ENCODE results near the gene MAP2.

The MAP2 gene

DNA sequence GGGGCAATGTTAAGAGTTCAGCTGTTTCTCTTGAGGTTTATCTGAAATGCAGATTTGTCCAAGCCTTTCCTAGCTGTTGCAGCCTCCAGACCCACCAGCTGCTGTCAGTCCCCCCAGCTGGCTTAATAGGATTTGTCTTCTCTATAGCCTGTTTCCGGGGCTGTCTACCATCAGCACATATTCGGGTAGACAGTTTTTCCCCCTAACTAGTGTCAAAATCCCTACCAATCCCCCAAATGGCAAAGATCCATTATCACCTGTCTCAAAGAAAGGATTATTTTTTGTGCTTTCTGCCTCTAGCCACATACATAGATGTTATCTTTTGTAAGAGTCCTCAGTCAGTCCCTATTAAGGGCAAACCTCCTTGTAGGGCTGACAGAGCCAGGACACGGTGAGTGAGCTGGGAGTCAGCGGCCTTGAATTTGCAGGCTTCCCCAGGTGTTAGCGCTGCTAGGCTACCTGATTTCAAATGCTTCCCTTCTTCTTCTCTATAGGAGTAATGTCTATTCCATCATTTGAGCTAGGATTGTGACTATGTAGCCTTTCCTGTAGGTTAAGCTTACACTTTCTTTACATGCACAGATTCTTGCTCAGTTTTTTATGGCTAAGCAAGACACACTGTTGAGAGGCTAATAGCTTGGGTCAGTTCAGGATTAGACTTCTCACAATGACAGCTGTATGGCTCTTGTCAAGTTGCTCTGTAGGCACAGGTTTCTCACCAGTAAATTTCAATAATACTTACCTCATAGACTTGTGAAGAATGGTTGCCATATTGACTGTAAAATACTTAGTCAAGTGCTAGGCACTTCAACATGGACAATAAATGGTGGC, 176.7 kb downstream of the MAP2 start:
- DNase-seq = peak; percentile 65

DNA sequence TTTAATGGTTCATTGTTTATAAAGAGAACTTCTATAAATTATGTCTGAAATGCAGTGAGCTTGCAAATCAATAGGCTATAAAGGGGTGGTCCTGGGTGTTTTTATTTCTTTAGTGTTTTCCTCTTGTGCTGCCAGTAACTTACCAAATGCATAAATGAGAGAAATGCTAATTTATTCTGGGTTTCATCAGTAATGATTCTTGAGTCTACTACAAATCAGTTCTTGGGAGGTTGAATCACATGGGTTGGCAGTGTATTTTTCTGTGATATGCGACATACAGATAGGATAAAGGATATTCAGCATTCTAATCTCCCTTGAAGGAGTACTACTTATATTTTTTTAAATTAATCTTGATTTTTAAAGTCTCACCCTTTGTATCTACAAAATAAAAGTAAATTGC, 177.7 kb downstream of the MAP2 start:
- no peak for DNase-seq

DNA sequence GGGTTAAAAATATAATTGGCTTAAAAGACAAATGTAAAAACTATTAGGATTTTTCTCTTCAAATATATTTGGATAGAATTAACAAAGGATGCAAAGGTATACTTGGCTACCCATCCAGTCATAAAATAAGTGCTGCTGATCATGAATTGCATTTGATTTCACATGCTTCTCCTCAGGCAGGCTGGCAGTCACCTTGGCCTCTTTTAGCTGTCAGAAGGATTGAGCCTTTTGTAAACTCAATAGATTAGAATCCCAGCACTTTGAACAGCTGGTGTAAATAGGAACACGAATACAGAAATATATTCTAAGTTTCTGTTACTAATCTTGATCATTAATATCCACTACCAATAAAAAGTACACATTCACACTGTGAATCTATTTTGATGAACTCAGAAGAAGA, 178.4 kb downstream of the MAP2 start:
- DNase-seq = no peak

DNA sequence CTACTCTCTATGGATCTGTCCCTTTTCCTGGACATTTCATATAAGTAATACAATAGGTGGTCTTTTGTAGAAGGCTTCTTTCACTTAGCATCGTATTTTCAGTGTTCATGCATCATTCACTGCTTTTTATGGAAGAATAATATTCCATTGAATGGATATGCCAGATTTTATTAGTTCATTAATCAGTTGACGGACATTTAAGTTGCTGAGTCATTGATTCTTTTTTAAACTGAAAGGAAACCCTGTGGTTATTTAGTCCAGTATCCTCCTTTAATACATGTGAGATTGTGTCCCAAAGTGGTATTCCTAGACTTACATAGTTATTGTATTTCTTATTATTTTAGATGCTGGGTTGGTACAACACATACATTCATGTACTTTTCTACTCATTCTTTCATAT, 185.7 kb downstream of the MAP2 start:
- no peak for DNase-seq

DNA sequence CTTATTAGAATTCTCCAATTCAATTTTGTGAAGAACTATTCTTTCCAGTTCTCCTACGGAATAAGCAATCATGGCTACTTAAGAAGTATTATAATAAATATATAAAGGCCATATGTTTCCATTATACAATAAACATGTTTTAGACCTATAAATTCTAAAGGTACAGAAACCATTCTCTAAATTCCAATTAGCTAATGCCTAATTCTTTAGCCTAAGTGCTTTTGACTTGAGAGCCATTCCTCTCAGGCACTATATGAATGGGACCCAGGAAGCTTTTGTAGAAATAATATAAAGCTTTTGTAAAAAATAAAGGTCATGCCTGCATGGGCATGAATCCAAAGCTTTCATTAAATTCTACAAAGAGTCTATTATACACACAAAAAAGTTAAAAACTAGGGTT, 186.8 kb downstream of the MAP2 start:
- no peak for DNase-seq

DNA sequence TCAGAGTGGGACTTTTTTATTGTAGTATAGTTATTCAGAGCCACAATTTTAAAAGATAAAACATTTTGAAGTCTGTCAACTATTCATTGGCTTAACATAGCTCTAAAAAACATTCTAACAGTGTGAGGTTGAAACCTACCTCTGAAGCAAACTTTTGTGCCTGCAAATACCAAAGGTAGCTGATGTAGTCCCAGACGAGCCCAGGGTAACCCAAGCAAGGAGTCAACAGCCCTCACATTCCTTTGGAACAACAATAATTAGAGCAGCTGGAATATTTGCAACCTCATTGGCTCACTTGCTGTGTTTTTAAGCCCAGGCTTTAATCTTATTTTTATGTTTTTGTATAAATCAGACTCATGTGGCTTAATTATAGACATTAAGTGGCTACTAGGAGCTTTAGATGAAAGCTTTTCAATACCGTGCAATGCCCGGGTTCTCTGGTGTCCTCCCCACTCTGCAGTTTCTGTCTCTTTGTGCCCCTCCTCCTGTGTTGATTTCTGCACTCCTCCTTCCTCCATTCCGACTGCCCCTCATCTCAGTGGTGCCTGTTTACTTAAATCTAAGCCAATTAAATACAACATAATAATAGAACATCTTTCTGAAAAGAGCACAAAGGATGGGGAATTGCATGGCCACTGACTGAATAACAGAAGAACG, 189.9 kb downstream of the MAP2 start:
- DNase-seq = no peak

DNA sequence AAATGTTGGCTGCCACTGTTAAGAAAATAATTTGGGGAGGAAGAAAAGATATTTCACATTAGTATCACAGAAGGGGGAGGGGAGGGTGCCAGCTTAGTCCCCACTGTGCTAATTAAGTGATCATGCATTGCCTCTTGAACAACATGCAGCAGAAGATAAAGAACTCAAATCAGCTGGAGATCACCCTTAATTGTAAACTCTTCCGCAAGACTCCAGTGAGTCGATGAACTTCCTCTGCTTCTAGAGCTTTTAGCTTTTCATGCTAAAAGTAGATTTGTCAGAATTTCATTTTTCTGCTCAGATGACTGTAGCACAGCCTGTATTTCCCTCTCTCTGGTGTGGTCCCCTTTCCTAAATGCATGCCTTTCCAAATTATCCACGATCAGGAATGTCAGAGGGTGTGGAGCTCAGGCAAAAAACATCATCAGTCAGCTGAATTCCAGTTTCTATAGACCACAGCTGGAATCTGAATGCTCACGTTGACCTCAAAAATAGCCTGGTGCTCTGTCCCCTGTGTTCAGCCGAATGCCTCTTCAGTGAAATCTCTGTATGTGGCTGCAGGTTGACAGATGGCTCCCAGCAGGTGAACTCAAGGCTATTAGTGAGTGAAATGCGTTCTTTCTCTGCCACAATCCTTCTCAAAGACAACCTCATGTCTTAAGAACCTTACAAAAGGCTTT, 191.0 kb downstream of the MAP2 start:
- peak; percentile 74 for DNase-seq

DNA sequence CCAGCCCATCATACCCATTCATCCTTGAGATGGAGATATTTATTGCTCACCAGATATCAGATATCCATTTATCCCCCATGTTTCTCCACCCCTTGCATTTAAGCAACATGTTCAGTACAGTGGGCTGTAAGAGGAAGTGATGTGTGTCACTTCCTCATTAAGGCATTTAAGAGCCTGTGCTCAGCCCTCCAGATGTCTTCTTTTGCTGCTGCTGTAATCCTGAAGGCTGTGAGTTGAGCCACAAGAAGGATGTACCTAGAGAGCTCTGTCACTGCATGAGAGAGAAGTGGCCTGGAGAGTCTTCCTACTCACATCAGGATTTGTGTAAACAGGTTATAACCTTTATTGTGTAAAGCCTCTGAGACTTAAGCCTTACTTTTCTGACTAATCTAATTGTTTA, 195.9 kb downstream of the MAP2 start:
- peak; percentile 68 for DNase-seq

DNA sequence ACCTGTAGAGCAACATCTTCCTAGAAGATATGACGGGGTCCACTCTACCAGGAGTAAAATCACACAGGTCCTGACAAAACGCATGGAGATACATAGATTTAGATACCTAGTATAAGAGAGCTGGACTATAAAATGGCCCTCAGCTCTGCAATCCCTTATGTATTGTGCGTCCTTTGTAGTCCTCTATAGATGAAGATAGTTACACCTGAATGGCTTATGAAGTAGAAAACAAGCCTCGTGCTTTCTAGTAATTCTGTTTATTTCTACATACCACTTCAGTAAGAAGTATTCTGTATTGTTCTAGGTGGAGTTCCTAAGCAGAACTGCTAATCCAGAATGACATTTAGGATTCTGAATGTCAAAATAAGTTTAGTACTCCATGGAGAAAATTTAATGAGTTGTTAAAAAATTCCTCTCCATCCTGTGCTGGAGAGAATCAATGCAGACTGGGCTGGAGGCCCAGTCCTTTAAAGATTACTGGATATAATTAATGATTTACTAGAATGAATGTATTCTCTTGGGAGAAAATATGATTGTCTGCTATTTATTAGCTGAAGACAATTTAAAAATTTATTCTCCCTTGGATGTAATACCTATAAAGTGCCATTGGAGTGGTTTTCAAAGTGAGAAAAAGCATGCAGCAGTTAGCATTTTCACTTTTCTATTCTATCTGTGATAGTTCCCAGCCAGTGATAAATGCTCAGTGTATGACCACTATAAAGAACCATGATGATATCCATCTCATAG, 200.5 kb downstream of the MAP2 start:
- no peak for DNase-seq

DNA sequence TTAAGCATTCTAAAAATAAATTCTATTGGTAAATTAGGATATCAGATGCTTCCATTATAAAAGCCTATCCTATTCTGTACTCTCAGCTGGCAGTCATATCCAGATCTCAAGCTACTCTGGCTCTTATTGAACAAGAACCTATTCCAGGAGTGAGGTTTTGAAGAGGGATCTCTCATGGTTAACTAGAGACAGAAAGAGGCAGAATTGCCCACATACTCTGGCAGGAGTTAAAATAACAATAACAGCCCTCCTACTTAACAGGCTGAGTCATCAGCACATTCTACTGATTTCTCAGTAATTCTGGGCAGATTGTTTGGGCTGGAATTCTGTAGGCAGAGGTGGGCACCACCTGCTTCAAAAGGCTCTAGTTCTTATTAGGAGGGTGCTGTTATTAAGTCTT, 205.8 kb downstream of the MAP2 start:
- no peak for DNase-seq

DNA sequence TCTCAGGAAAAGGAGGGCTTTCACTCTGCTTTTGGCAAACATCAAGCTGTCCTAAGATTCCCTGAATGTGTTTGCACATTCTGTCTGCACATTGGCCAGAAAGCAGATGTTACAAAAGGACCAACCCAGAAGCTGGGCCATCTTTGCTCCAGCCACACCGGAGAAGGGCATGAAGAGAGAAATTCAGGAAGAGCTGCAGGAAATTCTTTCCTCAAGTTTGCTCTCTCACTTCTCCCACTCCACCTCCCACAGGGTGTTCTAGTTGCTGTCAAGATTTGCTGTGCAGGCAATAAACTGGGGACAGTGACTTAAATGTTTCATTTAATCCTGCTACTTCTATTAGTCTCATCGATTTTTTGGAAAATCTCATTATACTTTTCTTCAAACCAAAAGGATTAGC, 210.1 kb downstream of the MAP2 start:
- DNase-seq = no peak

DNA sequence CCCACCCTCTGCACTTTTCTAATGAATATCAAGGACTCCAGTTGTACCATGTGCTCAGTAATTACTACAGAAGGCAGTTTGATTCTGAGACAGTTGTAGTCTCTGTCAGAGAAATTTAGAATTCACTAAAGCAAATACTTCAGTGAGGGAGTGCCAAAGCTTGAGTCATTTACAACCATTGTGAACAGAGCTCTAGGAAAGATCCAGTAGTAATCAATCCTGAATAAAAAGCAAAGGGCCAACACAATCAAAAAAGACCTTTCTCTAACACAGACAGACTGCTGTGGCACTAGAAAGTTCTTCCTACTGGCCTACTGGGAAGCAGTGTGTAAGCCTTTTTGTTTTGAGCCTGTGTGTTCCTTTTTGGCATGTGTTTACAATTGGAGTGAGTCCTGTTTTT, 212.2 kb downstream of the MAP2 start:
- DNase-seq = no peak

DNA sequence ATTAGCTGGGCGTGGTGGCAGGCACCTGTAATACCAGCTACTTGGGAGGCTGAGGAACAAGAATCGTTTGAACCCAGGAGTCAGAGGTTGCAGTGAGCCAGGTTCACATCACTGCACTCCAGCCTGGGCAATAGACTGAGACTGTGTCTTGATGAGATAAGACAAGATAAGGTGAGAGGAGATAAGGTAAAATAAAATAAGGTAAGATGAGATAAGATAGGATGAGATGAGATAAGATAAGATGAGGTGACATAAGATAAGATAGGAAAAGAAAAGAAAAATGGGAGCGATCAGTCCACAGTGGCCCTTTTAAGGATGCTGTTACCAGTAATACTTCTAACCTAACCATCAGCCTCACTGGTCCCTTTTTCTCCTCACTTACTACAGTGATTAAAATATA, 213.4 kb downstream of the MAP2 start:
- DNase-seq = no peak

DNA sequence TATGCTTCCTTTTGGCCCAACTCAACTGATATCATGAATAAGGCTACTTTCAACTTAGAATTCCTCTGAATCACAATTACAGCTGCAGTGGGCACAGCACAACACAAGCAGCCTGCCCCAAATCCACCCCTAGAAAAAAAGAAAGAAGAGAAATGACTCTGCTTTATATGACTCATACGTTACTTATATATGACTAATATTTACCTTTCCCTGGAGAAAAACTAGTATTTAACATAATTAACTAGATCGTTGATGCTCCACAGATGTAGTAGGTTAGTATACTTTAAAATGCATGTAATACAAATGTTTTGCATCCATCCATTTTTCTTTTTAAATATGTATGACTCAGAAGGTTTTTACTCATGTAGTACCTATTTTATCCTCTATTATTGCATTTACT, 214.5 kb downstream of the MAP2 start:
- no peak for DNase-seq

DNA sequence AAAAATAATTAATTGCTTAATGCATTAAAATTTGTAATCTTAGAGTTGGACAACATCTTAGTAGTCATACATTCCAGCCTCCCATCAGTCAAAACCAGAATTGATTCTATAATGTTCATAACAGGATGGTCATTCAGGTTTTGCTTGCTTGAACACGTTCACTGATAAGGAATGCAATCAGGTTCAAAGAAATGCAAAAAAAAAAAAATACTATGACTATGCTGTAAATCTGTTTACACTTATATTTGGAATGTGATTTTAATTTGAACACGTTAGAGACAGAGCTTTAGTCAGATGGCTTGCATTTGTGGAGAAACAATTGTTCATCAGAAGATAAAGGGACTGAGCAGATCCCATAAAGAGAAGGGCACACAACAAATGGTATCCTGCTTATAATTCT, 216.5 kb downstream of the MAP2 start:
- no peak for DNase-seq

DNA sequence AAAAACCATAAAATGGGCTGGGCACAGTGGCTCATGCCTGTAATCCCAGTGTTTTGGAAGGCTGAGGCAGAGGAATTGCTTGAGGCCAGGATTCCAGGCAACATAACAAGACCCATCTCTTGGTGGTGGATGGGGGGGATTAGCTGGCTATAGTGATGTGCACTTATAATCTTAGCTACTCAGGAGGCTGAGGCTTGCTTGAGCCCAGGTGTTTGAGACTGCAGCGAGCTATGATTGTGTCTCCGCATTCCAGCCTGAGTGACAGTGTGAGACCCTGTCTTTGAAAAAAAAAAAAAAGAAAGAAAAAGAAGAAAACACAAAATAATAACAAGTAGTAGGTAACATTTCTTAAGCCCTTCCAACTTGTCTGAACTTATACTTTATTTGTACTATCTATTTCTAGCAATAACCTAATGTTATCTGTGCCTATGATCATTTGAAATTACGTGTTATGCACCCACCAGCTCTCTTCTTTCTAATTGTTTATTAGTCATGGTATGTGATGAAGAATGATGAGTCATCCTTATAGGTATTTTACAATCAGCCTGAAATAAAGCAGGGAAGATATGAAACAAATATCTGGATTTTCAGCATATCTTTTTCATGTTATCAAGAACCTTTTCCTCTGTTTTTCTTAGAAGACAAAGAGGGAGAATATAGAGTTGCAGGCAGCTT, 218.4 kb downstream of the MAP2 start:
- no peak for DNase-seq

DNA sequence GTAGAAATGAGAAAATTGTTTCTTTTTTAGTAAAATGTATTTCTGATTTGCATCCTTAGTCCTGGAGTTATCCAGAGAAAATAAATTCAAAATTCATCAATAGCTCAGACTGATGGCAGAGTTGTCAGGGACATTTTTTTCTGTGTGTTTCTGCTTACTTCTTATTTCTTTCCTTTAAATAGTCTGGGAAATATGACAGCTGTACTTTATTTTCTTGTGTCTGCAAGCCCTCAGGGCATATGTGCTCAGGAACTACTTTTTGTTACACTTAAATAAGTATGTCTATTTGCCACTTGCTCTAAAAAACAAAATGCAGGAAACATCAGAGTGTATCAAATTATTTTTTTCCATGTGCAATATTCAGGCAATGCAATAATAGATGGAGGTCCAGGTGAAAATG, 221.0 kb downstream of the MAP2 start:
- no peak for DNase-seq

DNA sequence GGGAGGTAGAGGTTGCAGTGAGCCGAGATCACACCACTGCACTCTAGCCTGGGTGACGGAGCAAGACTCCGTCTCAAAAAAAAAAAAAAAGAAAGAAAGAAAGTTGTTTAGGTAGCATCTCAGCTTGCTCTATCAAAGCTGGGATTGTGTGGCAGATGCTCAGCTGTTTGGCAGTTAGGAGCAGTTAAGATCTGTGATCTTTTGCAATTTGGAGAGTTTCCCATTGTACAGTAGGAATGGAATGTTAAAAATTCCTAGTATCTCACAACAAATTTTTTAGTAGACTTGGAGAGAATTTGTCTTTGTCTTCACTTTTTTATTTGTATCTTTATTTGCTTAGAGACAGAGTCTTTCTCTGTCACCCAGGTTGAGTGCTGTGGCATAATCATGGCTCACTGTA, 224.9 kb downstream of the MAP2 start:
- DNase-seq = no peak

DNA sequence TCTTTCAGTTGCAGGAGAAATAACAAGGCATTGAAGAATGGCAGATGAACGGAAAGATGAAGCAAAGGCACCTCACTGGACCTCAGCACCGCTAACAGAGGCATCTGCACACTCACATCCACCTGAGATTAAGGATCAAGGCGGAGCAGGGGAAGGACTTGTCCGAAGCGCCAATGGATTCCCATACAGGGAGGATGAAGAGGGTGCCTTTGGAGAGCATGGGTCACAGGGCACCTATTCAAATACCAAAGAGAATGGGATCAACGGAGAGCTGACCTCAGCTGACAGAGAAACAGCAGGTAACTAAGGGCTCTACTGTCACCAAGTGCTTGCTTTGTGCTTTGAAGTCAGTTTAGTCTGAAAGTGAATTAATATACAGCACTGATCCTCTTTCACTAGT, 229.3 kb downstream of the MAP2 start:
- no peak for DNase-seq

DNA sequence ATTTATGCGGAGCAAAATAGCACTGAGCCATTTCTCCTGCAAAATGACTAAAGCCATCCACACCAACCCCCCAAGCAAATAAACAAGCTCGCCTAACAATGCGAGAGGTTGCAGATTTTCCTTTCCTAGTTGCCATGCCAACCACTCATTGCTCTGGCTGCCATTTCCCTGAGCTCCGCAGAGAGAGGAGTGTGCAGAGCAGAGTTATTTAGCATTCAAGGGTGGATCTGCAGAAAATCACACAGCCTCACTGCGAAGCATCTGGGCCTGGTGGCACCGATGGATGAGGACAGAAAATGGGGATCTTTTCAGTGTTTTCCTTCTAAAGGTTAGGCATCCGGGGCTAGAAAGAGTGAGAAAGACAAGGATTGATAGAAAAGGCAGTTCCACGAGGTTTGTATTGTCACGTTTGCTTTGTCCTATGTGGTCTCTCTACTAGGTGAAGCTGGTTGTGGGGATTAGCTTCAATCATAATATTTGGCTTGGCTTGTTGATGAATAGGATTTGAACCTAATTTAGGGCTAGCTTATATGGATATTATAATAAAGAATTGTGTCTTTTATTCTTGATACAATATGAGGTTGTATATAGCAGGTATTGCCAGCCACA, 237.5 kb downstream of the MAP2 start:
- no peak for DNase-seq

DNA sequence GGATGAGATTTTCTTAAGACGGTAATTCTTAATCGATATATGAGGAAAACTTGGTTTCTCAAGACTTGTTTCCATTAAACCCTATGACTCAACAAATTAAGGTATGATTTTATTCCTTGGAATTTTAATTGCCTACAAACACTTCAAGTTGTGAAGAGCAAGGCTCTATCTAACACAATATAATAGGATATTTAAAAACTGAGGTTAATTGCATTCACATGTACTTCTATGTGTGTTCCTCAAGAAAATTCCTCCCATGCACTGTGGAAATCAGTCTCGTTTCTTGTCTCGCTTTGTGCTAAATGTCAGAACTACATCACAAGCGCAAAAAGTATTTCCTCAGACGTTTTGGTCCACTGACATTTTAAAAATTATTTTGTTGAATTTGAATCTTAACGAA, 238.2 kb downstream of the MAP2 start:
- DNase-seq = no peak

DNA sequence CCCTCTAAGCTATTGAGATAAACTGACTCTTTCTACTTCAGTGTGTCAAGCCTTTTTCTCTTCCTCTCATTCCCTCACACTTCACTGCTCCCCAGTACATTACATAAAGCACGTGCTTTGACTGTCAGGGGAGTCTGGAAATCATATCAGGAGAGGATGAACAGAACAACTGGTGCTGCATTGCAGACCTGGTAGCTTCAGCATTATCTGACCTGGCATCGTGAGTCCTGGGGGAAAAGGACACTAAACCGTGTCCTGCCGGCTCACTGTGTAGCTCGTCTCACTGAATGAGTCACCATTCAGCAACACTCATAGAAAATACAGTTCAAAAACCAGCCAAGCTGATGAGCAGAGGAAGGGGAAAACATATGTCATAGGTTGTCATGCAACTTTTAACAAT, 239.3 kb downstream of the MAP2 start:
- peak; percentile 84 for DNase-seq
